ENCODE results near the gene ZNF280D. TPM values are rescaled to one million over a fixed set of nuclear protein-coding genes. Genes with fewer than 3 reads are reported as not detected.

ZNF280D gene
- total and polyA plus RNA-seq, 2 of the 8 experiments (the other 6 are each of a cell fraction or from before 2014, with no cell fraction given) = 7.4 to 27.5 TPM

DNA sequence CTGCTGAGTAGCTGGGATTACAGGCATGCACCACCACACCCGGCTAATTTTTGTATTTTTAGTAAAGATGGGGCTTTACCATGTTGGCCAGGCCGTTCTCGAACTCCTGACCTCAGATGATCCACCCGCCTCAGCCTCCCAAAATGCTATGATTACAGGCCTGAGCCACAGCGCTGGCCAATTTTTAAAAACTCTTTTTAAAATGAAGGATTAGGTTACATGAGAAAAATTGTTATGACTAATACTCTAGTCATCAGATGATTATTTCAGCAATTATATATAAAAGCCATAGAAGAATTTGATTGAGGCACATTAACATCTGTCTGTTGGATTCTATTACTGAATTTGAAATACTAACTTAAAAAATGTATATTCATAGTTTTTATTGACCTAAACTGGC is 134.3 kb downstream of the ZNF280D start (continued):
- TF ChIP-seq CHD7 (IDR thresholded peaks at IDR 0.05; ENCODE audit: insufficient replicate concordance, low read length) (no peak), CREB1 (IDR thresholded peaks at IDR 0.05) (no peak), POU5F1 (IDR thresholded peaks at IDR 0.05; ENCODE audit: low read depth, low read length) (no peak), SIX5 (IDR thresholded peaks at IDR 0.05; ENCODE audit: low read depth, low read length) (no peak), EP300 (IDR thresholded peaks at IDR 0.05; ENCODE audit: borderline replicate concordance in 1 of 2, low read depth in 2 of 2, low read length in 2 of 2) (no peak), SIRT6 (IDR thresholded peaks at IDR 0.05; ENCODE audit: low read length) (no peak), POLR2A (IDR thresholded peaks at IDR 0.05; ENCODE audit: control extremely low read depth in 1 of 2, low read depth in 2 of 2, low read length in 2 of 2) (no peak), JUN (IDR thresholded peaks at IDR 0.05; ENCODE audit: low read depth, low read length) (no peak)
- TF ChIP-seq, protein P1, sequence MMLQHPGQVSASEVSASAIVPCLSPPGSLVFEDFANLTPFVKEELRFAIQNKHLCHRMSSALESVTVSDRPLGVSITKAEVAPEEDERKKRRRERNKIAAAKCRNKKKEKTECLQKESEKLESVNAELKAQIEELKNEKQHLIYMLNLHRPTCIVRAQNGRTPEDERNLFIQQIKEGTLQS (IDR thresholded peaks at IDR 0.05; ENCODE audit: insufficient read depth, low read depth, low read length) = no peak

Measured in H1 (cell line).